ENCODE results near the gene METTL27. TPM values are rescaled to one million over a fixed set of nuclear protein-coding genes. Genes with fewer than 3 reads are reported as not detected.

METTL27 gene
- 2.9 and 4.0 TPM in 2 replicates for total RNA-seq

GRCh38 chr7:73842067-73842976 is at the start of gene METTL27:
Gene METTL27, minus strand, starts transcription at chr7:73842516. Its CDS starts 376 bp downstream, at chr7:73842140.

GRCh38 chr7:73860859-73861258 is 18.5 kb upstream of the METTL27 start, which contains the start of gene TMEM270:
Gene TMEM270, plus strand, starts transcription at chr7:73861159. Its CDS starts 36 bp downstream, at chr7:73861195.

GRCh38 chr7:73830681-73831583 is 11.4 kb downstream of the METTL27 start, which contains the start of gene CLDN4:
Gene CLDN4, plus strand, starts transcription at chr7:73830996. Its CDS starts 206 bp downstream, at chr7:73831202.

Other genes starting within 250 kb of the METTL27 start
- gene MLXIPL, start 218.0 kb downstream of the METTL27 start, total RNA-seq, result not detected in 2 replicates
- 1.6 and 2.4 TPM in 2 replicates for gene VPS37D, start 174.7 kb downstream of the METTL27 start, total RNA-seq
- 0.81 and 2.4 TPM in 2 replicates for gene DNAJC30, start 159.1 kb downstream of the METTL27 start, total RNA-seq
- 32.9 and 36.8 TPM in 2 replicates for gene BUD23, start 158.9 kb downstream of the METTL27 start, total RNA-seq
- 6.2 and 13.2 TPM in 2 replicates for gene STX1A, start 122.8 kb downstream of the METTL27 start, total RNA-seq
- gene ABHD11, start 103.7 kb downstream of the METTL27 start, total RNA-seq, result 6.5 and 9.4 TPM in 2 replicates
- gene CLDN3, start 72.2 kb downstream of the METTL27 start, total RNA-seq, result 0.32 and 2.6 TPM in 2 replicates
- 0.06 and 0.16 TPM in 2 replicates for gene CLDN4, start 11.5 kb downstream of the METTL27 start, total RNA-seq
- gene TMEM270, start 18.6 kb upstream of the METTL27 start, total RNA-seq, result 0.13 TPM in 1 of 2 replicates, not detected in the other
- 0.81 and 95.7 TPM in 2 replicates for gene ELN, start 185.7 kb upstream of the METTL27 start, total RNA-seq
- gene LIMK1, start 241.3 kb upstream of the METTL27 start, total RNA-seq, result 14.7 and 38.9 TPM in 2 replicates

Measured in bladder microvascular endothelial cell (primary cell).